B cell (primary cell): ENCODE measurements around the gene LPCAT1. TPM values are rescaled to one million over a fixed set of nuclear protein-coding genes. Genes with fewer than 3 reads are reported as not detected.

Experiments
- ATAC-seq: fragments of 200-7000 bp; cut with Tn5 transposase; one replicate; pipeline ENCODE4 v1.10.0; 2021; ENCODE audit warnings: low read depth, mild to moderate bottlenecking, moderate number of reproducible peaks, moderate library complexity
- CTCF ChIA-PET: fragments of 350-600 bp; sonication (Branson Sonifier 250); formaldehyde crosslinking; loops from one replicate; lab custom pipeline; 2021; ENCODE audit warnings: antibody characterized with exemption, inconsistent platforms; lab: Charles Lee
- POLR2A ChIA-PET: fragments of 350-600 bp; sonication (Branson Sonifier 250); formaldehyde crosslinking; loops from one replicate; lab custom pipeline; 2021; ENCODE audit warnings: antibody characterized with exemption; lab: Charles Lee
- DNase-seq: peaks from one replicate; pipeline ENCODE4 v3.0.0; 2013
- H2AFZ ChIP-seq: 2 replicates; pipeline ENCODE4 v1.6.1; 2012; ENCODE audit warnings: mild to moderate bottlenecking, low read depth, low read length; ENCODE audit not compliant: insufficient read depth, poor library complexity, severe bottlenecking
- H3K27ac ChIP-seq, 2 donors: 1 replicate in 1 of 2; 2 replicates in 1 of 2; pipeline ENCODE4 v1.5.1; 2012 to 2013; ENCODE audit warnings: low read length in 2 of 2, mild to moderate bottlenecking in 2 of 2, moderate library complexity in 1 of 2
- H3K27me3 ChIP-seq, 4 experiments: fragments of 200-600 bp in 1 of 4; sonication (generic) in 1 of 4; replicated peaks in 1 of 4; 1 replicate in 2 of 4; 2 replicates in 2 of 4; pipeline versions ENCODE4 v1.6.1 to v1.7.0; 2013 to 2016; ENCODE audit warnings: low read length in 3 of 4, mild to moderate bottlenecking in 2 of 4, mixed read lengths in 1 of 4, moderate library complexity in 1 of 4; ENCODE audit not compliant: insufficient read depth in 4 of 4, control insufficient read depth in 3 of 4; ENCODE audit errors: control extremely low read depth in 1 of 4
- H3K36me3 ChIP-seq, 2 experiments: replicated peaks in 1 of 2; 1 replicate in 1 of 2; 2 replicates in 1 of 2; pipeline versions ENCODE4 v1.6.1 to v1.7.1; 2013; ENCODE audit warnings: low read length in 1 of 2; ENCODE audit not compliant: insufficient read depth in 2 of 2, control insufficient read depth in 1 of 2; ENCODE audit errors: control extremely low read depth in 1 of 2, extremely low read depth in 1 of 2
- H3K4me1 ChIP-seq, 2 donors: fragments of 200-600 bp in 1 of 2; sonication (generic) in 1 of 2; 1 replicate in 1 of 2; 2 replicates in 1 of 2; pipeline versions ENCODE4 v1.5.1 to v1.6.1; 2013 to 2017; ENCODE audit warnings: low read length in 2 of 2; ENCODE audit not compliant: control insufficient read depth in 2 of 2, insufficient read depth in 2 of 2
- H3K4me2 ChIP-seq: replicated peaks from 2 replicates; pipeline ENCODE3; 2012; ENCODE audit warnings: mild to moderate bottlenecking, low read depth, low read length; ENCODE audit not compliant: poor library complexity, severe bottlenecking
- H3K4me3 ChIP-seq, 5 experiments: fragments of 200-600 bp in 1 of 5; sonication (generic) in 1 of 5; 1 replicate in 3 of 5; 2 replicates in 2 of 5; pipeline versions ENCODE4 v1.5.1 to v1.7.0; 2011 to 2016; ENCODE audit warnings: low read length in 4 of 5, mild to moderate bottlenecking in 4 of 5, low read depth in 2 of 5, control low read depth in 1 of 5, moderate library complexity in 1 of 5; ENCODE audit not compliant: insufficient read depth in 1 of 5; ENCODE audit errors: control extremely low read depth in 1 of 5, extremely low read depth in 1 of 5
- H3K79me2 ChIP-seq: fragments of 200-600 bp; sonication (generic); one replicate; pipeline ENCODE4 v1.6.0; 2016; ENCODE audit warnings: low read length; ENCODE audit not compliant: control insufficient read depth, insufficient read depth
- H3K9ac ChIP-seq: fragments of 200-600 bp; sonication (generic); 2 replicates; pipeline ENCODE4 v1.6.1; 2017; ENCODE audit warnings: mild to moderate bottlenecking, low read length, moderate library complexity
- H3K9me3 ChIP-seq, 3 donors: one replicate each; pipeline versions ENCODE4 v1.6.1 to v1.7.1; 2013; ENCODE audit warnings: low read length in 2 of 3; ENCODE audit not compliant: control insufficient read depth in 2 of 3, insufficient read depth in 1 of 3; ENCODE audit errors: control extremely low read depth in 1 of 3
- H4K20me1 ChIP-seq: 2 replicates; pipeline ENCODE4 v1.6.0; 2012; ENCODE audit warnings: mild to moderate bottlenecking, low read length; ENCODE audit not compliant: insufficient read depth, control insufficient read depth, poor library complexity, severe bottlenecking
- H3K27ac Mint-ChIP-seq: one replicate; pipeline ENCODE4 v1.8.0; 2021; ENCODE audit warnings: mixed read lengths
- H3K27me3 Mint-ChIP-seq: one replicate; pipeline ENCODE4 v1.8.0; 2021; ENCODE audit warnings: mixed read lengths
- H3K4me1 Mint-ChIP-seq: one replicate; pipeline ENCODE4 v1.8.0; 2021; ENCODE audit warnings: mixed read lengths
- H3K4me3 Mint-ChIP-seq: one replicate; pipeline ENCODE4 v1.8.0; 2021; ENCODE audit warnings: mixed read lengths
- H3K9me3 Mint-ChIP-seq: one replicate; pipeline ENCODE4 v1.8.0; 2022; ENCODE audit warnings: mixed read lengths; ENCODE audit not compliant: insufficient read depth
- EZH2 ChIP-seq: IDR thresholded peaks from 2 replicates; pipeline ENCODE4 v1.6.1; 2012; ENCODE audit warnings: borderline replicate concordance, low read depth, mild to moderate bottlenecking, moderate library complexity, low read length; ENCODE audit not compliant: insufficient read depth, poor library complexity, severe bottlenecking
- WGBS: methylation state at CpG from one replicate; pipeline ENCODE4 v1.1.5; 2013; ENCODE audit warnings: missing lambda C conversion rate; ENCODE audit not compliant: insufficient coverage; 5-methylcytosine and 5-hydroxymethylcytosine counted together
- intact Hi-C: fragments of 100-400 bp; cut with micrococcal nuclease; formaldehyde crosslinking; loops from one replicate; pipeline ENCODE4 v1.10.0; 2022
- polyA plus RNA-seq: library from polyadenylated mRNA; depleted of rRNA; stranded (reverse); fragments of >200 nt; gene quantifications from 2 replicates; pipeline ENCODE4 v1.2.3, GENCODE V29; 2012
- total RNA-seq, 2 donors: library from RNA; stranded (reverse); fragments of 120-200 nt in 1 of 2; gene quantifications; 1 replicate in 1 of 2; 2 replicates in 1 of 2; pipeline versions ENCODE4 v1.2.3 to v1.2.4, GENCODE V29; 2013 to 2022
- TF ChIP-seq, protein P1 (sequence below): fragments of 200-600 bp; IDR thresholded peaks from one replicate; pipeline ENCODE4 v1.8.0; 2022; ENCODE audit warnings: antibody characterized with exemption, mild to moderate bottlenecking

Gene LPCAT1
- total and polyA plus RNA-seq, 2 donors (not counting 1 experiment from before 2014, with no cell fraction given), result 94.8 to 159 TPM

DNA sequence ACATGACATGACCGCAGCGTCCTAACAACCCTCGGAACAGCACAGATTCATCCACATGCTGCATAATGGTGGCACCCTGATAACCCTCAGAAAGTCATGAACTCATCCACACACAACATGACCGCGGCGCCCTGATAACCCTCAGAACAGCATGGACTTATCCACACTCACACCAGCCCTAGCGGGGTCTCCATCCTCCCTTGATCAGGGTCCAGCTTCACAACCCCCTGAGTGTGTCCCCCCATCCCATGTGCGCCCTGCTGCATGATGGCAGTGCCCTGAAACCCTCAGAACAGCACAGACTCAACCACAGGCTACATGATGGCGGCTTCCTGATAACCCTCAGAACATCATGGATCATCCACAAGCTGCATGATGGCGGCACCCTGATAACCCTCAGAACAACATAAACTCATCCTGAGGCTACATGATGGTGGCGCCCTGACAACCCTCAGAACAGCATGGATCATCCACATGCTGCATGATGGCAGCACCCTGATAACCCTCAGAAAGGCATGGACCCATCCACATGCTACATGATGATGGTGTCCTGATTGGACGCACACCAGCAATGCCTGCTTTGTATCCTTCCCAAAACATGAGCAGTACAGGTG lies 106.8 kb downstream of the LPCAT1 start:
- TF ChIP-seq, protein P1, sequence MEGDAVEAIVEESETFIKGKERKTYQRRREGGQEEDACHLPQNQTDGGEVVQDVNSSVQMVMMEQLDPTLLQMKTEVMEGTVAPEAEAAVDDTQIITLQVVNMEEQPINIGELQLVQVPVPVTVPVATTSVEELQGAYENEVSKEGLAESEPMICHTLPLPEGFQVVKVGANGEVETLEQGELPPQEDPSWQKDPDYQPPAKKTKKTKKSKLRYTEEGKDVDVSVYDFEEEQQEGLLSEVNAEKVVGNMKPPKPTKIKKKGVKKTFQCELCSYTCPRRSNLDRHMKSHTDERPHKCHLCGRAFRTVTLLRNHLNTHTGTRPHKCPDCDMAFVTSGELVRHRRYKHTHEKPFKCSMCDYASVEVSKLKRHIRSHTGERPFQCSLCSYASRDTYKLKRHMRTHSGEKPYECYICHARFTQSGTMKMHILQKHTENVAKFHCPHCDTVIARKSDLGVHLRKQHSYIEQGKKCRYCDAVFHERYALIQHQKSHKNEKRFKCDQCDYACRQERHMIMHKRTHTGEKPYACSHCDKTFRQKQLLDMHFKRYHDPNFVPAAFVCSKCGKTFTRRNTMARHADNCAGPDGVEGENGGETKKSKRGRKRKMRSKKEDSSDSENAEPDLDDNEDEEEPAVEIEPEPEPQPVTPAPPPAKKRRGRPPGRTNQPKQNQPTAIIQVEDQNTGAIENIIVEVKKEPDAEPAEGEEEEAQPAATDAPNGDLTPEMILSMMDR, result no peak
- no peak for TF ChIP-seq EZH2
- Histone ChIP-seq H3K4me1 (peaks cover 0 to 5% of the 10 kb centered on the region in 2 donors), H2AFZ (no peak overlapping the region), H3K9ac (no peak overlapping the region), H3K27me3 (peaks cover 0 to 12% (median 2%) of the 10 kb centered on the region in 4 experiments), H3K36me3 (no peaks in the 10 kb centered on the region), H3K4me2 (no peak overlapping the region), H3K79me2 (no peaks in the 10 kb centered on the region), H3K4me3 (no peak overlapping the region), H4K20me1 (no peaks in the 10 kb centered on the region), H3K9me3 (peaks cover 0 to 7% (median 0%) of the 10 kb centered on the region in 3 donors), H3K27ac (no peak overlapping the region)
- ChIA-PET CTCF (no interaction called here), POLR2A (no interaction called here)
- Mint-ChIP-seq H3K4me1 (peaks cover 6% of the 10 kb centered on the region), H3K9me3 (no peaks in the 10 kb centered on the region), H3K4me3 (no peak overlapping the region), H3K27me3 (peaks cover 9% of the 10 kb centered on the region), H3K27ac (no peak overlapping the region)
- WGBS, result 90% methylated on average over 12 of the region's 12 CpGs
- DNase-seq (no peak), ATAC-seq (no peak)
- intact Hi-C loops, result no loop called here

DNA sequence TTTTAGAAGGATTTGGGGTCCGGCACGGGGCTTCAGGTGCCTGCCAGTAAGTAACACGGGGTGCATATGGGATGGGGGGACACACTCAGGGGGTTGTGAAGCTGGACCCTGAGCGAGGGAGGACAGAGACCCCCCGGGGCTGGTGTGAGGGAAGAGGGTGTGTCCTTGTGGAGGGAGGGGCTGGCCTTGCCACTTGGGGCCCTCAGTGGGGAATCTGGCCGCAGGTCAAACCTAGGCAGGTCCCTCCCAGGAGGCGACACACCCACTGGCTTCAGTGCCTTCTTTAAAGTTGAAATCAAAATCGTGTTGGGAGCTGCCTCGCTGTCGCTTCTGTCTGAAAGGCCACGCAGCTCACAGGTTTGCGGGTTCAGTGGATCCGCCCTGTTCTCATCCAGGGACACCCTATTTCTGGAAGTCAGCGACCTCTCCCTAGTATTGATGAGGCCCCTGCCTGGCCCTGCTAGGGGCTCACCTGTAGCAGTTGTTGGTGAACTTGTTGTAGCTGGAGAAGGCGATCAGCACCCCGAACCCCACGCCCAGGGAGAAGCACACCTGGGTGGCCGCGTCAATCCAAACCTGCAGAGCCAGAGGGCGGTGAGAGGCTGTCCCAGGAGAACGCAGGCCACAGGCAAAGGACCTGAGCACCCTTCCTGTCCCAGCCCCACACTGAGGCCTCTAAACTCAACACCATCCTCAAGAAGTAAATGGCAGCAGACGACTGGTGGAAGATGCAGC lies 108.0 kb downstream of the LPCAT1 start:
- Mint-ChIP-seq H3K4me1 (peaks cover 9% of the 10 kb centered on the region), H3K9me3 (no peaks in the 10 kb centered on the region), H3K4me3 (no peak overlapping the region), H3K27ac (no peak overlapping the region), H3K27me3 (peaks cover 14% of the 10 kb centered on the region)
- Histone ChIP-seq H3K4me1 (peaks cover 0 to 6% of the 10 kb centered on the region in 2 donors), H3K4me2 (no peak overlapping the region), H4K20me1 (no peaks in the 10 kb centered on the region), H3K27ac (no peak overlapping the region), H3K79me2 (no peaks in the 10 kb centered on the region), H3K9me3 (peaks cover 0 to 2% (median 0%) of the 10 kb centered on the region in 3 donors), H3K27me3 (peaks cover 0 to 15% (median 2%) of the 10 kb centered on the region in 4 experiments), H3K9ac (no peak overlapping the region), H3K4me3 (no peak overlapping the region), H3K36me3 (no peaks in the 10 kb centered on the region), H2AFZ (no peak overlapping the region)
- ChIA-PET POLR2A (no interaction called here), CTCF (no interaction called here)
- 85% methylated on average over 21 of the region's 22 CpGs for WGBS
- intact Hi-C loops, result no loop called here
- ATAC-seq (no peak), DNase-seq (no peak)
- TF ChIP-seq EZH2, result no peak
- TF ChIP-seq, protein P1, result no peak
